ENCODE measurements around the gene KLK10.

Gene KLK10

DNA sequence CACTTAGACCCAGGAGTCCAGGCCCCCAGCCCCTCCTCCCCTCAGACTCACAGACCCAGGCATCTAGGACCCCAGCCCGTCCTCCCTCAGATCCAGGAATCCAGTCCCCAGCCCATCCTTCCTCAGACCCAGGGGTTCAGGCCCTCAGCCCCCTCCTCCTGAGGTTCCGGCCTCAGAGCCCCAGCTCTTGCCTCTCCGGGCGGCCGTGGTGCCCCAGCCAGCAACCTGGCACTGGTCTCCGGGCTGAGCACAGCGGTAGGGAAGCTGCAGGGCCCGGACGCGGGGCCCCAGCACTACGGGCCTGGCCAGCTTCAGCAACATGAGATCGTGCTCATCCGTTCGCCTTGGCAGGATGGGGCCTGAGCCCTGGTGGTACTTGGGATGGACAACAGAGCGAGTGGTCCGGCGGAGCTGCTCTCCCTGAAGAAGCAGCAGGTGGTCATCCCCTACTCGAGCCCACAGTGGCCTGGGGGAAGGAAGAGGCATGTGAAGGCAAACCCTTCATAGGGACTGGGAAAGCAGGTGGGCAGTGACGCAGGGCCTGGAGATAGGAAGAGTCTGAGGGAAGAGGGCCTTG, 3.7 kb downstream of the KLK10 start:
- no peak for TF ChIP-seq EZH2 (IDR thresholded peaks at IDR 0.05; ENCODE audit: borderline replicate concordance, low read length)
- TF ChIP-seq, protein P1, sequence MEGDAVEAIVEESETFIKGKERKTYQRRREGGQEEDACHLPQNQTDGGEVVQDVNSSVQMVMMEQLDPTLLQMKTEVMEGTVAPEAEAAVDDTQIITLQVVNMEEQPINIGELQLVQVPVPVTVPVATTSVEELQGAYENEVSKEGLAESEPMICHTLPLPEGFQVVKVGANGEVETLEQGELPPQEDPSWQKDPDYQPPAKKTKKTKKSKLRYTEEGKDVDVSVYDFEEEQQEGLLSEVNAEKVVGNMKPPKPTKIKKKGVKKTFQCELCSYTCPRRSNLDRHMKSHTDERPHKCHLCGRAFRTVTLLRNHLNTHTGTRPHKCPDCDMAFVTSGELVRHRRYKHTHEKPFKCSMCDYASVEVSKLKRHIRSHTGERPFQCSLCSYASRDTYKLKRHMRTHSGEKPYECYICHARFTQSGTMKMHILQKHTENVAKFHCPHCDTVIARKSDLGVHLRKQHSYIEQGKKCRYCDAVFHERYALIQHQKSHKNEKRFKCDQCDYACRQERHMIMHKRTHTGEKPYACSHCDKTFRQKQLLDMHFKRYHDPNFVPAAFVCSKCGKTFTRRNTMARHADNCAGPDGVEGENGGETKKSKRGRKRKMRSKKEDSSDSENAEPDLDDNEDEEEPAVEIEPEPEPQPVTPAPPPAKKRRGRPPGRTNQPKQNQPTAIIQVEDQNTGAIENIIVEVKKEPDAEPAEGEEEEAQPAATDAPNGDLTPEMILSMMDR (IDR thresholded peaks at IDR 0.05; ENCODE audit: low read length), result no peak
- no peaks in the 10 kb centered on the region for H3K79me2 ChIP-seq (ENCODE audit: insufficient read depth, low read length)
- H3K9ac ChIP-seq (ENCODE audit: low read length), result no peak overlapping the region
- H3K9me2 ChIP-seq (ENCODE audit: low read depth, low read length), result no peaks in the 10 kb centered on the region
- H3K4me2 ChIP-seq (ENCODE audit: low read length), result no peak overlapping the region
- no peak overlapping the region for H3K4me3 ChIP-seq (ENCODE audit: low read depth, low read length, poor library complexity, severe bottlenecking)
- H3K27ac ChIP-seq (ENCODE audit: low read depth, low read length, poor library complexity, severe bottlenecking), result no peak overlapping the region
- H2AFZ ChIP-seq (ENCODE audit: low read length), result no peak overlapping the region
- no peaks in the 10 kb centered on the region for H3F3A ChIP-seq (ENCODE audit: insufficient read depth, low read length)
- no peaks in the 10 kb centered on the region for H3K27me3 ChIP-seq (ENCODE audit: insufficient read depth, low read length)
- H3K36me3 ChIP-seq (ENCODE audit: insufficient read depth, low read length), result no peaks in the 10 kb centered on the region
- no peaks in the 10 kb centered on the region for H3K9me3 ChIP-seq (ENCODE audit: low read length)
- H4K20me1 ChIP-seq (ENCODE audit: insufficient read depth, low read length), result no peaks in the 10 kb centered on the region
- H3K4me1 ChIP-seq (ENCODE audit: insufficient read depth, low read length, severe bottlenecking), result no peaks in the 10 kb centered on the region

DNA sequence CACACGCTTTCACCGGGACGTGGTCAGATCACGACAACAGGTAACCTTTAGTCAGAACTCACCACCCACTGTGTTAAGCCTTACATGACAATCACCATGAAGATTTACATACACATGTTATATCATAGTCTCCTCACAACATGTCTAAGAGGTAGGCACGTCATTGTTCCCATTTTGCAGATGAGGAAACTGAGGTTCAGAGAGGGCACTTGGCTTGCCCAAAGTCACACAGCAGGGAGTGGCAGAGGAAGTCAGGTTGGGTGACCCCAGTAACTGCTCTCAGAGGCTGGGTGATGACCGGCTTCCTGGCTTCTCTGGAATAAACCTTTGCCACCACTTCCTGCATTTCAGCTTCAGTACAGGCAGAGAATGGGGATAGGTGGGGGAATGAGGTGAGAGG, 5.3 kb downstream of the KLK10 start:
- Histone ChIP-seq H3K79me2 (ENCODE audit: insufficient read depth, low read length) (no peaks in the 10 kb centered on the region), H3K4me3 (ENCODE audit: low read depth, low read length, poor library complexity, severe bottlenecking) (no peak overlapping the region), H3F3A (ENCODE audit: insufficient read depth, low read length) (no peaks in the 10 kb centered on the region), H3K4me1 (ENCODE audit: insufficient read depth, low read length, severe bottlenecking) (no peaks in the 10 kb centered on the region), H3K9me3 (ENCODE audit: low read length) (no peaks in the 10 kb centered on the region), H3K36me3 (ENCODE audit: insufficient read depth, low read length) (no peaks in the 10 kb centered on the region), H3K9me2 (ENCODE audit: low read depth, low read length) (no peaks in the 10 kb centered on the region), H3K9ac (ENCODE audit: low read length) (no peak overlapping the region), H2AFZ (ENCODE audit: low read length) (no peak overlapping the region), H4K20me1 (ENCODE audit: insufficient read depth, low read length) (no peaks in the 10 kb centered on the region), H3K27ac (ENCODE audit: low read depth, low read length, poor library complexity, severe bottlenecking) (no peak overlapping the region), H3K4me2 (ENCODE audit: low read length) (no peak overlapping the region), H3K27me3 (ENCODE audit: insufficient read depth, low read length) (no peaks in the 10 kb centered on the region)
- TF ChIP-seq, protein P1 (IDR thresholded peaks at IDR 0.05; ENCODE audit: low read length), result no peak
- TF ChIP-seq EZH2 (IDR thresholded peaks at IDR 0.05; ENCODE audit: borderline replicate concordance, low read length), result no peak

DNA sequence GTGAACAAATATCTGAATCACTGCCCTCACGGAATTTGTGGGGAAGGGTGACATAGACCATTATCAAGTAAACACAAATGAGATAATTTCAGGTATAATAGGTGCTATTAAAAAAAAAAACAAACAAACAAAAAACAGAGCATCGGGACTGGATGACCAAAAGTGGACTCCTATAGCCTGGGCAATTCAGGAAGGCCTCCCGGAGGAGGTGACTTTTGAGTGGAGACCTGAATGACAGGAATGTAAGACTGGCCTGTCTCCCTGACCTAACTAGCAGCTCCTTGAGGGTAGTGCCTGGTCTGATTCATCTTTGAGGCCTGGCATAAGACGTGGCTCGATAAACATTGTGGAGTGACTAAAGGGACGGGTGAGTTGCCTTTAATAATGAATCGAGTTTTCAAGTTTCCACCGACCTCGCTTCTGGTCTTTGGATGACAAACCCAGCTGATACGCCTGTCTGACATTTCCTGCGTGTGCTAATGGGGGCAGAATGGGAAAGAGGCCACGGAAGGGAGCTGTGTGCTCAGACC, 6.8 kb downstream of the KLK10 start:
- Histone ChIP-seq H3K4me2 (ENCODE audit: low read length) (no peak overlapping the region), H2AFZ (ENCODE audit: low read length) (no peak overlapping the region), H3K4me3 (ENCODE audit: low read depth, low read length, poor library complexity, severe bottlenecking) (no peak overlapping the region), H3K79me2 (ENCODE audit: insufficient read depth, low read length) (no peaks in the 10 kb centered on the region), H3F3A (ENCODE audit: insufficient read depth, low read length) (no peaks in the 10 kb centered on the region), H3K9me3 (ENCODE audit: low read length) (no peaks in the 10 kb centered on the region), H3K27me3 (ENCODE audit: insufficient read depth, low read length) (no peaks in the 10 kb centered on the region), H3K4me1 (ENCODE audit: insufficient read depth, low read length, severe bottlenecking) (no peaks in the 10 kb centered on the region), H3K9ac (ENCODE audit: low read length) (no peak overlapping the region), H3K9me2 (ENCODE audit: low read depth, low read length) (no peaks in the 10 kb centered on the region), H3K36me3 (ENCODE audit: insufficient read depth, low read length) (no peaks in the 10 kb centered on the region), H4K20me1 (ENCODE audit: insufficient read depth, low read length) (no peaks in the 10 kb centered on the region), H3K27ac (ENCODE audit: low read depth, low read length, poor library complexity, severe bottlenecking) (no peak overlapping the region)
- no peak for TF ChIP-seq EZH2 (IDR thresholded peaks at IDR 0.05; ENCODE audit: borderline replicate concordance, low read length)
- TF ChIP-seq, protein P1 (IDR thresholded peaks at IDR 0.05; ENCODE audit: low read length), result no peak
